Central memory CD4-positive, alpha-beta T cell (primary cell): ENCODE measurements around the gene GID4.

Experiments
- DNase-seq: peaks from one replicate; pipeline ENCODE4 v3.0.0; 2022

The GID4 gene

GRCh38 chr17:18017958-18018357 is 21.2 kb upstream of the GID4 start:
- DNase-seq: no peak

GRCh38 chr17:18018411-18018921 is 20.7 kb upstream of the GID4 start:
- DNase-seq: no peak

DNA sequence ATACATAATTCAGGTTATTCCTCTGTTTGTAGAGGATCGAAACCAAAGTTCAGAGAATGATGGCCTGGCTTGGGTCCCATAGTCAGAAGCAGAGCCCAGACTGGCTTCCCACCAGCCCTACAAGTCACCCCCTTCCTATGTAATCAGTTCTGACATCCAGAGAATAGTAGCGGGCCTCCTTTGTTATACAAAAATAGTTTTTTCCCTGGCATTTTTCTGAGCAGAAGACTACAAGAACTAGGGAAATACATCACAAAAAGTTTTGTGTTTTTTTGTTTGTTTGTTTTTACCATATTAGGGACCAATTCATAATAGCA is 19.4 kb upstream of the GID4 start:
- DNase-seq: no peak

DNA sequence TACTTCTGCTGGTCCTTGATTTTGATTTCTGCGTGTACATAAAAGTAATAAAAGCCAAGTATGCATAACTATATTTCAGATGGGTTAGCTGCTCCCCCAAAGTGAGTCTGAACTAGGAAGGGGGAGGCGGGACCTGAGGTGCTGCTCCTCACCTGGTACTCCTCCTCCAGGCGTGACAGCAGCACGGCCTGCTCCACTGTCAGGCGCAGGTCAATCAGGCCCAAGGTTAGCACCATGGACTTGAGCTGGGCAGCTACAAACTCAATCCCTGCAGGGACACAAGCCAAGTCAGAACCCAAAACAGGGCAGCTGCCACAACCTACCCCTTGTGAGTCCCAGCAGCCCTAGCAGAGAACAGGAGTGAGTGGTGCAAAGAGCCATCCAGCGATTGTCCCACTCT is 18.2 kb upstream of the GID4 start:
- no peak for DNase-seq

DNA sequence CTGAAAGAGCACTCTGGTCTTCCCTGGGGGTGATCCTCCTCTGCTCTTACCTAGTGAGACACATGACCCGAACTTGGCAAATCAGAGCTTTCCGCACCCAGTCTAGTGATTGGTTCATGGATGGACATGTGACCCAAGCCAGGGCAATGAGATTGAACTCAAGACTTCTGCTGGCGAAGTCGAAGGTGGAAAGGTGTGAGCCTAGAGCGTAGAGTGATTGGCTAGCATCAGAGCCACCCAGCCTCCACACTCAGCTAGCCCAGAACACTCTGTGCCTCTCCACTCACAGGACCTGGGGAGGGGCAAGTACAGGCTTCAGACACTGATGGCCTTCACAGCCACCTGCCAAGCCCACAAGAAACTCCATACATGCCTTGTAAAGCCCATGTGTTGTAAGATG is 17.8 kb upstream of the GID4 start:
- no peak for DNase-seq

DNA sequence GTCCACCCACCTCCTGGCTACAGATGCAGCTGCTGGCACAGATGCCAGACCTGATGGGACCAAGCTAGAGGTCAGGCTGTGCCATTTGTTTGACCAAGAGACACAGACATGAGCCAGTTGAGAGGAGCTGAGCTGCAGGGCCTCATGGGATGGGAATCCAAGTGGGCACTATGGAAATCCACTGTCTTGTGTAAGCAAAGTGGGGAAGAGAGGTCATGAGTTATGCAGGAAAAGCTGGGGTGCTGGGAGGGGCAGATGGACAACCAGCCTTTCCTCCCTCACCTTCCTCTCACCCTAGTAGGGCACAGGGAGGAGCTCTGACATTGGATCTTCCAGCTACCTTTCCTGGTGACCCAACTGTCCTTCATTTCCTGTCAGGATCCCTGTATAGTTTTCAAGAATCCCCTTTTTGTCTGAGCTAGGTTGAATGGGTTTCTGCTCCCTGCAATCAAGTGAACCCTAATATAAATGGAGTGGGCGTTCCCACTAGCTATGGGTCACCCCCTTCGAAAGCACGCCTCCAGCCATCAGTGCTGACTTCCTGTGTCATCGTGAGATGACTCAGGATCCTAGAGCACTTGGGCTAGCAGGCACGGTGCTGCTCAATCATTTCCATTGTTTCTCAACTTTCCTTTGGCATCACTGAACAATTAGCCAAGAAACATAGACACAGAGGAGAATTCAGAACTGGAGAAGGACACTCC is 13.8 kb upstream of the GID4 start:
- no peak for DNase-seq

GRCh38 chr17:18025945-18026776 is 13.0 kb upstream of the GID4 start:
- no peak for DNase-seq

DNA sequence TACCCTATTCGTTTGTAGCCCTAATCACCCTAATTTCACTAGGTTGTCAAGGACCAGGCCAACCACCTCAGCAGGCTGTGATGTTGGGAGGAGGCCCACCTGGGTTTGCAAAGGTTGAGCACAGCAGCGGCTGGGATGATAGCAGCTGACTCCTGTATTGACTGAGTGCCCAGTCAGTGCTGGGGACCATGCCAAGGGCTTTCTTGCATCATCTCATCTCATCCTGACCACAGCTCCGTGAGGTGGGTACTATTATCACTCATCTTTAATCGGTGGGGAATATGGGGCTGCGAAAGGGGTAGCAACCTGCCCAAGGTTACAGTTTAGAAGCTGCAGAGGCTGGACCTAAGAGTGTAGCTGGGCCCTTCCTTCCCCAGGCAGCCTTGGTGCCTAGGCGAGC is 11.9 kb upstream of the GID4 start:
- DNase-seq: no peak

DNA sequence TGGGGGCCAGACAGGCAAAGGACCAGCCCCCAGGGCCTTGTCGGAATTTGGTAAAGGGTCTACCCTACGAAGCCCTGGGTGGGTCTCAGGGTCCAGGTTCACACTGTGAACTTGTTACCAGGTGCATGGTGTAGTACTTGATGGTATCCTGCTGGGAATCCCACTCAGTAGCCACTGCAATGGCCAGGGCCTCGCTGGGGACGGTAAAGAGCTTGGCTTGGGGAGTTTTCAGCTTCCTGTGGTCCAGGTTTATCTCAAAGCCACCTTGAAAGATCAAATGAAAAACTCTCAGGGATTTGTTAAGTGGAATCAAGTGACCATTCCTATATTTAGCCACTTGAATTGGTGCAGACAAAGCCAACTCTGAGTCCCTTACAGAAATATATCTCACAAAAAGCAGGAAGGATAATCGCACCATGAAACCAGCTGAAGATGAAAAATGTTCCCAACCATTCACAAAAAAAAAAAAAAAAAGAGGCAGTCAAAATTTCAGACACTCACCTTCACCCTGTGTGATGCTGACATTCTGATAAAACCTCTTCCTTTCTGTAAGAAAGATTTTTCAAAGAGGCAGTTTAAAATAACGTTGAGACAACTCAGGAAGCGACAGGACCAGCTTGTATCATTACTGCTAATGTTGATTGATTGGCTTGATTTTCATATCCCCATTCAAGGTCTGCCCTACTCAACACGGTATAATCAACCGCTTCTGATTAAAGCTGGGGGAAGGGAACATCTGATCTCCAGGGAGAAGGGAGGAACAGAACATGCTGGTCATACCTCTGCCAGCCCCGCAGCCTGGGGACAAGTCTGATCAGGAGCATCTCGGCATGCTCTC is 10.9 kb upstream of the GID4 start:
- no peak for DNase-seq

- DNase-seq: no peak
Observed at GRCh38 chr17:18028952-18029540, 10.2 kb upstream of the GID4 start.

GRCh38 chr17:18031955-18032354 is 7.3 kb upstream of the GID4 start:
- DNase-seq: no peak

- peak; percentile 70 for DNase-seq
Observed at GRCh38 chr17:18033442-18034099, 5.6 kb upstream of the GID4 start.

DNA sequence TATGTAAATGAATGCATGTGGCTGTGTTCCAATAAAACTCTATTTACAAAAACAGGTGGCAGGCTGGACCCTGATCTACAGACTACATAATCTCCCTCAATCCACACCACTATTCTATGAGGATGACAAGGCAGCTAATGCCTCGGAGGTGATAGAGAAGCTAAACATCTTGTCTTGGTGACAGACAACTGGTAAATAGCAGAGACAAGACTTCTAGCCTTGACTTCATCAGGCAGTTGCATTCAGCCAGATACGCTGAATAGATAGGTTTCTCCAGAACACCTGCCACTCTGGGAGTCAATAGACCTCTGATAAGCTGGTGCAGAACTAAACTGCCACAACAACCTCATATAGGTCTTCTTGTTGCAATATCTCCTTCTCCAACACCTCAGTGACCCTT is 3.5 kb upstream of the GID4 start:
- no peak for DNase-seq

DNA sequence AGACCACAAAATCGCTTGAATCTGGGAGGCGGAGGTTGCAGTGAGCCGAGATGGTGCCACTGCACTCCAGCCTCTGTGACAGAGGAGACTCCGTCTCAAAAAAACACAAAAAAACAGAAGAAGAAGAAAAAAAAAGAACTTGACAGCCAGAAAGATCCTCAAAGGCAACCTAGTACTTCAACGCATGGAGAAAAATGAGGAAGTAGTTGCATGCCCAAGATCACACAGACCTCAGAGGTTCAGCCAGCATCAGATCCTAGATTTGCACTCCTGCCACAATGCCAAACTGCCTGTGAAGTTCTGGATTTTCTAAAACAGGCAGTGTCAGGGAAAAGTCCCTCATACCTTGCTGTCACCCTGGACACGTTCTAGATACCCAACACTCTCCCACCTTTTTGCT is 1.7 kb upstream of the GID4 start:
- no peak for DNase-seq

DNA sequence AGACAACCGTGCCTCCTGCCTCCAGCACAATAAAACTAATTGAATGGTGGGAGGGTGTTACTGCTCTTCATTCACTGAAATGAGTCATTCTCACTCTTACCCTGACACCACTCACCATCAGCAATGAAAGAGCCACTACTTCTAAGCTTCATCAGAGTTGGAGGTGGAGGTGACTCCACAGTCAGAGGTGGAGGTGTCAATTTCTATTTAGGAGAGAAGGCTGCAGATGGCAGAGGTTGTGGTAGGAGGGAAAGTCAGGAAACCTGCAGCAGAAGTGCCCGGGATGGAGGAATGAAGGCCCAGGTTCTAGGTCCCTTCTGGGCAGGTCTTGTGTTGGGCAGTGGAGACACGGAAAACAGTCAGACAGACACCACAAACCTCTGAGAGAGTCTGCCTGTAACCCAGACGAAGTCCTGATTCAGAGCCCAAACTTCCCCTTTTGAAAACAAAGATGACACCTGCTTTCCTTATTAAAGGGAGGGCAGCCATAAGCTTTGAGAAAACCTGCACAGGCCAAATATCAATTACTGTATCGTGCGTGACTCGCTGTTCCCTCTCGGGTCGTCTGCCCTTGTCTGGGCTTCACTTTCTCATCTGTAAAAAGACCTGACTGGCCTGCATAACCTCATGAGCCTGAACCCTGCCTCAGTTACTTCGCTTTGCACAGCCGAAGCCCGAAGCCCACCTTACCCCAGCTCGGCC is 908 bp upstream of the GID4 start:
- no peak for DNase-seq

- no peak for DNase-seq
Observed at GRCh38 chr17:18039535-18040260, 490 bp downstream of the GID4 start.

GRCh38 chr17:18040261-18040858 is 1.2 kb downstream of the GID4 start:
- no peak for DNase-seq

- no peak for DNase-seq
Observed at GRCh38 chr17:18041776-18042175, 2.6 kb downstream of the GID4 start.

- no peak for DNase-seq
Observed at GRCh38 chr17:18042983-18043382, 3.8 kb downstream of the GID4 start.

DNA sequence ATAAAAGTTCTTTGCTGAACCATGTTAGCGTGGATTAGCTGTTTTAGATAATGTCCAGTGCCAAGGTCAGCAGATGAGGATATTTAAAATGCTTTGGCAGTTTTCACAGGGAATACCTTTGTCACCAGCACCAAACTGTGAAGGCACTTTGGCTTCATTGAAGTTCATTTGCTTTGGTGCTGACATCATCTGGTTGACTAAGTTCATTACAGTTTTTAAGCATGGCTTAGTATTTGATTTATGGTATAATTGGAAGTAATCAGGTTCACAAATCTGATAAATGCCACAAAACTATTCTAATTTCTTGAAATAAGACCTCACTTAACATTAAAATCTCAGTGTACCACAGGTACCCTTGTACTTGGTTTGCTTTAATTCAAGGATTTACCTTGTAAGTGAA is 4.3 kb downstream of the GID4 start:
- DNase-seq: no peak

DNA sequence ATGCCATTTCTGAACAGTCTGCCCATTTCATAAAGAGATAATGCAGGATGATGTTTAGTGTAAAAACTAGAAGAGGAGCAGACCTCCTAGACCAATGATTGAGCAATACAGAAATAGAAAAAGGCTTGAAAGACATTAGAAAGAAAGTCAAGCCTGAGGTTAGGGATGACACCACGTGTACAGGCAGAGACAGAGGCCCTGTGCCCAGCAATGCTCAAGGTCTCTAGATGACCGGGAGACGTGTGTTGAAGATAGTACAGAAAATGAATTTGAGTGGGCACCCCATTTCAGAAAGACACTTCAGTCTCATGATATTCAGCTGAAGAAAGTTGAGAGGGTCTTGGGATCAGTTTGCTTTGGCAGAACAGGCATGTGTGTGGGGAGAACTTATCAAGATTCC is 5.4 kb downstream of the GID4 start:
- no peak for DNase-seq
